Cardiac muscle cell (in vitro differentiated cells and primary cell): ENCODE measurements around the gene SV2A. TPM values are rescaled to one million over a fixed set of nuclear protein-coding genes. Genes with fewer than 3 reads are reported as not detected.
"Not testable (repeated sequence)": the region's sequence is repeated elsewhere in the genome, so short reads cannot be mapped to it uniquely, and the experiment has no call there.

ENCODE experiments used
- DNase-seq, 2 donors: peaks; one replicate each; pipeline versions ENCODE4 v3.0.0 to v3.0.0-alpha.2; 2010 to 2017; ENCODE audit warnings: low read depth in 1 of 2, low spot score in 1 of 2
- H3K27ac ChIP-seq: fragments of 200-600 bp; sonication (generic); 2 replicates; pipeline ENCODE4 v1.5.1; 2016
- H3K27me3 ChIP-seq: fragments of 200-600 bp; sonication (generic); 2 replicates; pipeline ENCODE4 v1.6.0; 2016; ENCODE audit warnings: control low read depth
- H3K36me3 ChIP-seq: fragments of 200-600 bp; sonication (generic); 2 replicates; pipeline ENCODE4 v1.5.1; 2016; ENCODE audit warnings: control low read depth
- H3K4me1 ChIP-seq: fragments of 200-600 bp; sonication (generic); 2 replicates; pipeline ENCODE4 v1.8.1; 2017; ENCODE audit warnings: low read depth, mild to moderate bottlenecking, mixed run types
- H3K4me3 ChIP-seq: fragments of 200-600 bp; sonication (generic); 2 replicates; pipeline ENCODE4 v1.5.1; 2016; ENCODE audit warnings: mild to moderate bottlenecking
- H3K9me3 ChIP-seq: fragments of 200-600 bp; sonication (generic); 2 replicates; pipeline ENCODE4 v1.5.1; 2017; ENCODE audit warnings: low read depth, mild to moderate bottlenecking, control low read depth
- CTCF ChIP-seq: IDR thresholded peaks from 2 replicates; pipeline ENCODE4 v1.5.1; 2012; ENCODE audit warnings: low read depth, mild to moderate bottlenecking, low read length
- polyA plus RNA-seq: library from polyadenylated mRNA; unstranded; fragments of >200 nt; fragmentation: Nextera tagmentation; extraction: Ambion mirVana; gene quantifications from 2 replicates; pipeline ENCODE4 v1.2.1, GENCODE V29; 2016
- total RNA-seq: library from RNA; depleted of rRNA; stranded (reverse); fragments of >200 nt; gene quantifications from 2 replicates; pipeline ENCODE4 v1.2.3, GENCODE V29; 2016

SV2A gene
- total and polyA plus RNA-seq, 2 experiments from 2014 or later, result 19.2 to 23.3 TPM

GRCh38 chr1:149896575-149896974 is 21.1 kb downstream of the SV2A start:
- Histone ChIP-seq H3K36me3 (no peaks in the 10 kb centered on the region), H3K9me3 (no peaks in the 10 kb centered on the region), H3K4me1 (no peaks in the 10 kb centered on the region), H3K27me3 (no peaks in the 10 kb centered on the region), H3K27ac (no peak overlapping the region), H3K4me3 (no peak overlapping the region)
- no peak for TF ChIP-seq CTCF
- DNase-seq, result no peak

- Histone ChIP-seq H3K27ac (peak overlapping the region; percentile 98), H3K27me3 (no peaks in the 10 kb centered on the region), H3K9me3 (no peaks in the 10 kb centered on the region), H3K36me3 (no peaks in the 10 kb centered on the region), H3K4me1 (no peaks in the 10 kb centered on the region), H3K4me3 (peak overlapping the region; percentile 75)
- DNase-seq, result peak in 1 of 2 donors; percentile 71
- no peak for TF ChIP-seq CTCF
Observed at GRCh38 chr1:149888999-149889289, 28.7 kb downstream of the SV2A start.

GRCh38 chr1:149888247-149888998 is 29.2 kb downstream of the SV2A start:
- Histone ChIP-seq H3K36me3 (no peaks in the 10 kb centered on the region), H3K4me3 (peak overlapping the region; percentile 75), H3K4me1 (no peaks in the 10 kb centered on the region), H3K9me3 (no peaks in the 10 kb centered on the region), H3K27ac (peak overlapping the region; percentile 98), H3K27me3 (no peaks in the 10 kb centered on the region)
- TF ChIP-seq CTCF, result peak; percentile 66
- DNase-seq, result peak; percentile 86 to 95

- Histone ChIP-seq H3K27ac (peak overlapping the region; percentile 98), H3K27me3 (no peaks in the 10 kb centered on the region), H3K9me3 (no peaks in the 10 kb centered on the region), H3K4me3 (peak overlapping the region; percentile 75), H3K4me1 (no peaks in the 10 kb centered on the region), H3K36me3 (no peaks in the 10 kb centered on the region)
- no peak for TF ChIP-seq CTCF
- DNase-seq, result peak; percentile 95 to 99
Observed at GRCh38 chr1:149887456-149888246, 30.0 kb downstream of the SV2A start.

- H3K27ac ChIP-seq, result peak overlapping the region; percentile 98
- H3K4me1 ChIP-seq, H3K9me3 ChIP-seq, H3K27me3 ChIP-seq, H3K36me3 ChIP-seq: not testable (repeated sequence)
- H3K4me3 ChIP-seq, result peak overlapping the region; percentile 75
- DNase-seq, result peak in 1 of 2 donors; percentile 17
Observed at GRCh38 chr1:149887196-149887455, 30.5 kb downstream of the SV2A start.
